Measurements from ENCODE around the gene UGGT2.

DNA sequence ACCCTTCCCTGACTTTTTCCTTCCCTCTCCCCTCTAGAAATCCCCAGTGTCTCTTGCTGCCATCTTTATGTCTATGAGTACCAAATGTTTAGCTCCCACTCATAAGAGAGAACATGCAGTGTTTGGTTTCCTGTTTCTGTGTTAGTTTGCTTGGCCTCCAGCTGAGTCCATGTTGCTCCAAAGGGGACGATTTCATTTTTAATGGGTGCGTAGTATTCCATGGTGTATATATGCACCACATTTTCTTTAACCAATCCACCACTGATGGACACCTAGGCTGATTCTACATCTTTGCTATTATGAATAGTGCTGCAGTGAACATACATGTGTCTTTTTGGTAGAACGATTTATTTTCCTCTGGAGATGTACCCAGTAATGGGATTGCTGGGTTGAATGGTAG, 123.8 kb downstream of the UGGT2 start:
- TF ChIP-seq, protein P1, sequence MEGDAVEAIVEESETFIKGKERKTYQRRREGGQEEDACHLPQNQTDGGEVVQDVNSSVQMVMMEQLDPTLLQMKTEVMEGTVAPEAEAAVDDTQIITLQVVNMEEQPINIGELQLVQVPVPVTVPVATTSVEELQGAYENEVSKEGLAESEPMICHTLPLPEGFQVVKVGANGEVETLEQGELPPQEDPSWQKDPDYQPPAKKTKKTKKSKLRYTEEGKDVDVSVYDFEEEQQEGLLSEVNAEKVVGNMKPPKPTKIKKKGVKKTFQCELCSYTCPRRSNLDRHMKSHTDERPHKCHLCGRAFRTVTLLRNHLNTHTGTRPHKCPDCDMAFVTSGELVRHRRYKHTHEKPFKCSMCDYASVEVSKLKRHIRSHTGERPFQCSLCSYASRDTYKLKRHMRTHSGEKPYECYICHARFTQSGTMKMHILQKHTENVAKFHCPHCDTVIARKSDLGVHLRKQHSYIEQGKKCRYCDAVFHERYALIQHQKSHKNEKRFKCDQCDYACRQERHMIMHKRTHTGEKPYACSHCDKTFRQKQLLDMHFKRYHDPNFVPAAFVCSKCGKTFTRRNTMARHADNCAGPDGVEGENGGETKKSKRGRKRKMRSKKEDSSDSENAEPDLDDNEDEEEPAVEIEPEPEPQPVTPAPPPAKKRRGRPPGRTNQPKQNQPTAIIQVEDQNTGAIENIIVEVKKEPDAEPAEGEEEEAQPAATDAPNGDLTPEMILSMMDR (IDR thresholded peaks at IDR 0.05 in 8 of 11, conservative IDR thresholded peaks at IDR 0.05 in 3 of 11): no peak
- TF ChIP-seq POLR2AphosphoS5 (IDR thresholded peaks at IDR 0.05): no peak
- TF ChIP-seq POLR2A (IDR thresholded peaks at IDR 0.05): no peak
